ENCODE measurements around the gene PRKD1. TPM values are rescaled to one million over a fixed set of nuclear protein-coding genes. Genes with fewer than 3 reads are reported as not detected.

The PRKD1 gene
- total and polyA plus RNA-seq, 2 of the 13 experiments (the other 11 are each of a cell fraction or from before 2014, with no cell fraction given), result 0.22 to 1.3 TPM

- Histone ChIP-seq H3K9ac (ENCODE audit: insufficient read depth, low read depth, low read length) (no peak overlapping the region), H3K36me3 (replicated peaks in 1 of 2; ENCODE audit: control insufficient read depth in 1 of 2, insufficient read depth in 2 of 2, low read length in 2 of 2) (no peaks in the 10 kb centered on the region), H3K27me3 (ENCODE audit: control insufficient read depth in 1 of 2, insufficient read depth in 2 of 2, low read length in 2 of 2) (no peaks in the 10 kb centered on the region), H3K9me3 (ENCODE audit: low read length) (peaks cover 90% of the 10 kb centered on the region), H2AFZ (ENCODE audit: low read length) (no peak overlapping the region), H3K4me2 (ENCODE audit: low read depth, low read length) (no peak overlapping the region), H3K4me3 (replicated peaks in 1 of 3; ENCODE audit: insufficient read depth in 1 of 3, low read depth in 2 of 3, low read length in 3 of 3) (no peak overlapping the region), H3K4me1 (ENCODE audit: insufficient read depth, low read length) (no peaks in the 10 kb centered on the region), H3K27ac (ENCODE audit: extremely low read length, insufficient read depth, low read length) (no peak overlapping the region), H3K79me2 (ENCODE audit: insufficient read depth, low read length) (no peaks in the 10 kb centered on the region), H4K20me1 (ENCODE audit: insufficient read depth, low read length) (no peaks in the 10 kb centered on the region)
- in situ Hi-C loops (cut with HindIII; ENCODE audit: extremely low pct_ligation_motif_present, low pct_unique_long_range_greater_than_20kb), result no loop called here
- intact Hi-C loops (cut with micrococcal nuclease; ENCODE audit: unreplicated experiment), result loop anchor here (5.0 kb wide), 1 partner anchor 1883 kb away; no protein-coding TSS in a partner anchor
- CTCF ChIA-PET (ENCODE audit: low intra/inter-chr PET ratio, low total read pairs), result no interaction called here
- WGBS (ENCODE audit: low lambda C conversion rate), result 23% methylated on average over 4 of the region's 4 CpGs
- DNase-seq (ENCODE audit: low spot score), result no peak
- POLR2A ChIA-PET, result no interaction called here
- no peak for FAIRE-seq
- TF ChIP-seq TFE3 (CRISPR knock-in tag; IDR thresholded peaks at IDR 0.05) (no peak), HOXD1 (CRISPR knock-in tag; IDR thresholded peaks at IDR 0.05) (no peak), MLX (CRISPR knock-in tag; IDR thresholded peaks at IDR 0.05) (no peak), ZHX2 (IDR thresholded peaks at IDR 0.05; ENCODE audit: low read depth) (no peak), ZHX2 (CRISPR knock-in tag; IDR thresholded peaks at IDR 0.05; ENCODE audit: borderline replicate concordance) (no peak)
- ATAC-seq, result no peak
- no TSS peak for BruUV-seq (replicated peaks)
Observed at GRCh38 chr14:29773990-29774389, 153.7 kb downstream of the PRKD1 start.

All from HepG2 (cell line).